Measurements from ENCODE around the gene LLPH. TPM values are rescaled to one million over a fixed set of nuclear protein-coding genes. Genes with fewer than 3 reads are reported as not detected.
A peak's percentile ranks its signal among the peaks of the same experiment; 100 is the strongest.

Gene LLPH
- total and polyA plus RNA-seq, 2 donors, result 20.3 to 29.2 TPM

GRCh38 chr12:66087365-66087943 is 43.1 kb downstream of the LLPH start:
- 43% methylated on average over 10 of the region's 10 CpGs for WGBS
- peak in 8 of 9 donors; percentile 8 to 74 (median 42) for DNase-seq (ENCODE audit: low read depth in 6 of 9, low spot score in 9 of 9)
- Histone ChIP-seq H3K4me3 (ENCODE audit: low read length in 2 of 2) (no peak overlapping the region), H3K4me1 (ENCODE audit: control insufficient read depth in 2 of 2, insufficient read depth in 2 of 2, low read length in 2 of 2) (no peaks in the 10 kb centered on the region), H3K36me3 (ENCODE audit: control insufficient read depth in 2 of 2, insufficient read depth in 2 of 2, low read length in 1 of 2) (no peaks in the 10 kb centered on the region), H3K27ac (ENCODE audit: low read depth in 1 of 2, low read length in 1 of 2) (no peak overlapping the region), H3K27me3 (ENCODE audit: control insufficient read depth in 2 of 2, insufficient read depth in 1 of 2, low read length in 1 of 2) (no peaks in the 10 kb centered on the region), H3K9me3 (ENCODE audit: control insufficient read depth in 2 of 2, insufficient read depth in 1 of 2, low read length in 1 of 2) (no peaks in the 10 kb centered on the region)

- no peaks in the 10 kb centered on the region for H3K4me1 ChIP-seq (ENCODE audit: control insufficient read depth in 2 of 2, insufficient read depth in 2 of 2, low read length in 2 of 2)
- H3K4me3 ChIP-seq (ENCODE audit: low read length in 2 of 2), result no peak overlapping the region
- 91% methylated on average over 2 of the region's 2 CpGs for WGBS
- H3K36me3 ChIP-seq (ENCODE audit: control insufficient read depth in 2 of 2, insufficient read depth in 2 of 2, low read length in 1 of 2), result no peaks in the 10 kb centered on the region
- no peaks in the 10 kb centered on the region for H3K9me3 ChIP-seq (ENCODE audit: control insufficient read depth in 2 of 2, insufficient read depth in 1 of 2, low read length in 1 of 2)
- H3K27ac ChIP-seq (ENCODE audit: low read depth in 1 of 2, low read length in 1 of 2), result no peak overlapping the region
- DNase-seq (ENCODE audit: low read depth in 6 of 9, low spot score in 9 of 9), result no peak
- no peaks in the 10 kb centered on the region for H3K27me3 ChIP-seq (ENCODE audit: control insufficient read depth in 2 of 2, insufficient read depth in 1 of 2, low read length in 1 of 2)
These were observed 44.6 kb downstream of the LLPH start for GRCh38 chr12:66085998-66086397.

GRCh38 chr12:66085213-66085612 is 45.3 kb downstream of the LLPH start:
- H3K4me1 ChIP-seq (ENCODE audit: control insufficient read depth in 2 of 2, insufficient read depth in 2 of 2, low read length in 2 of 2), result no peaks in the 10 kb centered on the region
- no peaks in the 10 kb centered on the region for H3K9me3 ChIP-seq (ENCODE audit: control insufficient read depth in 2 of 2, insufficient read depth in 1 of 2, low read length in 1 of 2)
- no peak overlapping the region for H3K27ac ChIP-seq (ENCODE audit: low read depth in 1 of 2, low read length in 1 of 2)
- DNase-seq (ENCODE audit: low read depth in 6 of 9, low spot score in 9 of 9), result no peak
- H3K27me3 ChIP-seq (ENCODE audit: control insufficient read depth in 2 of 2, insufficient read depth in 1 of 2, low read length in 1 of 2), result no peaks in the 10 kb centered on the region
- WGBS, result 86% methylated on average over 1 of the region's 1 CpG
- no peaks in the 10 kb centered on the region for H3K36me3 ChIP-seq (ENCODE audit: control insufficient read depth in 2 of 2, insufficient read depth in 2 of 2, low read length in 1 of 2)
- H3K4me3 ChIP-seq (ENCODE audit: low read length in 2 of 2), result no peak overlapping the region

- H3K27me3 ChIP-seq (ENCODE audit: control insufficient read depth in 2 of 2, insufficient read depth in 1 of 2, low read length in 1 of 2), result no peaks in the 10 kb centered on the region
- no peaks in the 10 kb centered on the region for H3K9me3 ChIP-seq (ENCODE audit: control insufficient read depth in 2 of 2, insufficient read depth in 1 of 2, low read length in 1 of 2)
- H3K27ac ChIP-seq (ENCODE audit: low read depth in 1 of 2, low read length in 1 of 2), result no peak overlapping the region
- H3K4me3 ChIP-seq (ENCODE audit: low read length in 2 of 2), result no peak overlapping the region
- no peaks in the 10 kb centered on the region for H3K4me1 ChIP-seq (ENCODE audit: control insufficient read depth in 2 of 2, insufficient read depth in 2 of 2, low read length in 2 of 2)
- 93% methylated on average over 1 of the region's 1 CpG for WGBS
- H3K36me3 ChIP-seq (ENCODE audit: control insufficient read depth in 2 of 2, insufficient read depth in 2 of 2, low read length in 1 of 2), result no peaks in the 10 kb centered on the region
- no peak for DNase-seq (ENCODE audit: low read depth in 6 of 9, low spot score in 9 of 9)
These were observed 46.8 kb downstream of the LLPH start for GRCh38 chr12:66083766-66084165.

GRCh38 chr12:66082744-66083143 is 47.8 kb downstream of the LLPH start:
- H3K36me3 ChIP-seq (ENCODE audit: control insufficient read depth in 2 of 2, insufficient read depth in 2 of 2, low read length in 1 of 2), result no peaks in the 10 kb centered on the region
- H3K4me1 ChIP-seq (ENCODE audit: control insufficient read depth in 2 of 2, insufficient read depth in 2 of 2, low read length in 2 of 2), result no peaks in the 10 kb centered on the region
- DNase-seq (ENCODE audit: low read depth in 6 of 9, low spot score in 9 of 9), result no peak
- no peaks in the 10 kb centered on the region for H3K9me3 ChIP-seq (ENCODE audit: control insufficient read depth in 2 of 2, insufficient read depth in 1 of 2, low read length in 1 of 2)
- H3K27ac ChIP-seq (ENCODE audit: low read depth in 1 of 2, low read length in 1 of 2), result no peak overlapping the region
- WGBS, result 99% methylated on average over 1 of the region's 1 CpG
- H3K27me3 ChIP-seq (ENCODE audit: control insufficient read depth in 2 of 2, insufficient read depth in 1 of 2, low read length in 1 of 2), result no peaks in the 10 kb centered on the region
- H3K4me3 ChIP-seq (ENCODE audit: low read length in 2 of 2), result no peak overlapping the region

- no peaks in the 10 kb centered on the region for H3K27me3 ChIP-seq (ENCODE audit: control insufficient read depth in 2 of 2, insufficient read depth in 1 of 2, low read length in 1 of 2)
- WGBS, result 93% methylated on average over 4 of the region's 4 CpGs
These were observed 49.8 kb downstream of the LLPH start for GRCh38 chr12:66080791-66081190.

GRCh38 chr12:66077542-66077941 is 53.0 kb downstream of the LLPH start:
- WGBS, result 91% methylated on average over 1 of the region's 1 CpG

More at GRCh38 chr12:66080791-66081190, 49.8 kb downstream of the LLPH start:
- DNase-seq (ENCODE audit: low read depth in 6 of 9, low spot score in 9 of 9), result no peak
- no peaks in the 10 kb centered on the region for H3K4me1 ChIP-seq (ENCODE audit: control insufficient read depth in 2 of 2, insufficient read depth in 2 of 2, low read length in 2 of 2)
- H3K36me3 ChIP-seq (ENCODE audit: control insufficient read depth in 2 of 2, insufficient read depth in 2 of 2, low read length in 1 of 2), result no peaks in the 10 kb centered on the region
- H3K9me3 ChIP-seq (ENCODE audit: control insufficient read depth in 2 of 2, insufficient read depth in 1 of 2, low read length in 1 of 2), result no peaks in the 10 kb centered on the region
- no peak overlapping the region for H3K27ac ChIP-seq (ENCODE audit: low read depth in 1 of 2, low read length in 1 of 2)
- H3K4me3 ChIP-seq (ENCODE audit: low read length in 2 of 2), result no peak overlapping the region

GRCh38 chr12:66074561-66074960 is 56.0 kb downstream of the LLPH start:
- no peaks in the 10 kb centered on the region for H3K4me1 ChIP-seq (ENCODE audit: control insufficient read depth in 2 of 2, insufficient read depth in 2 of 2, low read length in 2 of 2)
- WGBS, result 95% methylated on average over 2 of the region's 2 CpGs
- no peak for DNase-seq (ENCODE audit: low read depth in 6 of 9, low spot score in 9 of 9)
- no peaks in the 10 kb centered on the region for H3K36me3 ChIP-seq (ENCODE audit: control insufficient read depth in 2 of 2, insufficient read depth in 2 of 2, low read length in 1 of 2)
- no peaks in the 10 kb centered on the region for H3K27me3 ChIP-seq (ENCODE audit: control insufficient read depth in 2 of 2, insufficient read depth in 1 of 2, low read length in 1 of 2)
- no peak overlapping the region for H3K4me3 ChIP-seq (ENCODE audit: low read length in 2 of 2)
- no peaks in the 10 kb centered on the region for H3K9me3 ChIP-seq (ENCODE audit: control insufficient read depth in 2 of 2, insufficient read depth in 1 of 2, low read length in 1 of 2)
- H3K27ac ChIP-seq (ENCODE audit: low read depth in 1 of 2, low read length in 1 of 2), result no peak overlapping the region

More at GRCh38 chr12:66077542-66077941, 53.0 kb downstream of the LLPH start:
- Histone ChIP-seq H3K9me3 (ENCODE audit: control insufficient read depth in 2 of 2, insufficient read depth in 1 of 2, low read length in 1 of 2) (no peaks in the 10 kb centered on the region), H3K4me3 (ENCODE audit: low read length in 2 of 2) (no peak overlapping the region), H3K27me3 (ENCODE audit: control insufficient read depth in 2 of 2, insufficient read depth in 1 of 2, low read length in 1 of 2) (no peaks in the 10 kb centered on the region), H3K36me3 (ENCODE audit: control insufficient read depth in 2 of 2, insufficient read depth in 2 of 2, low read length in 1 of 2) (no peaks in the 10 kb centered on the region), H3K27ac (ENCODE audit: low read depth in 1 of 2, low read length in 1 of 2) (no peak overlapping the region), H3K4me1 (ENCODE audit: control insufficient read depth in 2 of 2, insufficient read depth in 2 of 2, low read length in 2 of 2) (no peaks in the 10 kb centered on the region)
- DNase-seq (ENCODE audit: low read depth in 6 of 9, low spot score in 9 of 9), result no peak

- Histone ChIP-seq H3K36me3 (ENCODE audit: control insufficient read depth in 2 of 2, insufficient read depth in 2 of 2, low read length in 1 of 2) (no peaks in the 10 kb centered on the region), H3K4me1 (ENCODE audit: control insufficient read depth in 2 of 2, insufficient read depth in 2 of 2, low read length in 2 of 2) (no peaks in the 10 kb centered on the region), H3K27me3 (ENCODE audit: control insufficient read depth in 2 of 2, insufficient read depth in 1 of 2, low read length in 1 of 2) (no peaks in the 10 kb centered on the region), H3K9me3 (ENCODE audit: control insufficient read depth in 2 of 2, insufficient read depth in 1 of 2, low read length in 1 of 2) (no peaks in the 10 kb centered on the region), H3K27ac (ENCODE audit: low read depth in 1 of 2, low read length in 1 of 2) (no peak overlapping the region), H3K4me3 (ENCODE audit: low read length in 2 of 2) (no peak overlapping the region)
- WGBS, result 86% methylated on average over 7 of the region's 7 CpGs
- no peak for DNase-seq (ENCODE audit: low read depth in 6 of 9, low spot score in 9 of 9)
These were observed 58.0 kb downstream of the LLPH start for GRCh38 chr12:66072566-66072965.
